ENCODE measurements around the gene BMPER. TPM values are rescaled to one million over a fixed set of nuclear protein-coding genes. Genes with fewer than 3 reads are reported as not detected.

The BMPER gene
- total RNA-seq, 1 donor: 45.4 TPM

DNA sequence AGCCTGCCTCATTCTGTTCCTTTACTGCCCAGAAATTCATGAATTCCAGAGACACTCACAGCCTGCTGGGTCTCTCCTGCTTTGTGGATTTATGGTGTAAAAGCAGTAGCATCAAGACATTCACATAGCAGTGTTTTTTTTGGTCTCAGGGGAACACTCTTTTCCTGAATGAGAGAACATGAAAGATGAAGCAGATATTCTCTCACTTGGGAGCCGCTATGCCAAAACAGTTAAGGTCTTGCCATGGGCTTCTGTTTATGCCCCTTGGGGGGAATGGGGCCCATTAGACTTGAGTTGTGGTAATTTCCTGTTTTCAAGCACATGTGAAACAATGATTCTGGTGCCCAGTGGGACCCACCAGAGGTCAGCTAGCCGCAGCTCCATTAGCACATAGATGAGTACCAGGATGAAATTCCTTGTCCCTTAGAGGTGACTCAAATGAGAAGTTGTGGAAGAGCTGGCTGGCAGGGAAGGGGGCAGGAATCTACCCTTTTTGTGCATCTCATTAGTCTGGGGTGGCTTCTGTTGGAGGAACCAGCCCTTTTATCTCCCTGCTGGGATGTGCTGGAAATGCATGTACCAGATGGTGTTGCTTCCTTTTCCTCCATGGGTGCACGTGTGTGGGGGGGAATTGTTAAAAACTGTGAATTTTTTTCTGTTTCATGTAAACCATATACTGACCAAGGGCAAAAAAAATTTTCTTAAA lies 13.3 kb downstream of the BMPER start:
- H3K4me3 ChIP-seq (ENCODE audit: low read depth, low read length): no peak overlapping the region
- no peak for DNase-seq (ENCODE audit: low read depth)
- no peak for TF ChIP-seq CTCF (IDR thresholded peaks at IDR 0.05; ENCODE audit: insufficient read depth, low read length)

DNA sequence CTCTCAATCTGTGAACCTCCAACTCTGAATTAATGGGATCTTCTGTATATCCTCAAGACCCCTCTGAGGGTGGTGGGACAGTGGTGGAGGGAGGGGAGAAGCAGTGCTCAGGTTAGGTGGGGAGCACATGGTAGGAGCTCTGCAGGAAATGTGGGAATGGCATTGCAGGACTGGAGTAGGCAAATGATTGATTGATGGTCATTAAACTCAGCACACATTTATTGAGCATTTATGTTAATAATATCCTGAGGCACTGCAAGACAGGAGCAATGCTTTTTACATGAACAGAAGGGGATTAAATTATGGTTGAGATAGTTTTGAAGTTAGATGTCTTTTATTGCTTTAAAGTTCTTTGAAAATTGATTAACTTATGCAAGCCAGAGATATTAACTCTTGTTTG lies 14.1 kb downstream of the BMPER start:
- TF ChIP-seq CTCF (IDR thresholded peaks at IDR 0.05; ENCODE audit: insufficient read depth, low read length): no peak
- no peak overlapping the region for H3K4me3 ChIP-seq (ENCODE audit: low read depth, low read length)
- no peak for DNase-seq (ENCODE audit: low read depth)

DNA sequence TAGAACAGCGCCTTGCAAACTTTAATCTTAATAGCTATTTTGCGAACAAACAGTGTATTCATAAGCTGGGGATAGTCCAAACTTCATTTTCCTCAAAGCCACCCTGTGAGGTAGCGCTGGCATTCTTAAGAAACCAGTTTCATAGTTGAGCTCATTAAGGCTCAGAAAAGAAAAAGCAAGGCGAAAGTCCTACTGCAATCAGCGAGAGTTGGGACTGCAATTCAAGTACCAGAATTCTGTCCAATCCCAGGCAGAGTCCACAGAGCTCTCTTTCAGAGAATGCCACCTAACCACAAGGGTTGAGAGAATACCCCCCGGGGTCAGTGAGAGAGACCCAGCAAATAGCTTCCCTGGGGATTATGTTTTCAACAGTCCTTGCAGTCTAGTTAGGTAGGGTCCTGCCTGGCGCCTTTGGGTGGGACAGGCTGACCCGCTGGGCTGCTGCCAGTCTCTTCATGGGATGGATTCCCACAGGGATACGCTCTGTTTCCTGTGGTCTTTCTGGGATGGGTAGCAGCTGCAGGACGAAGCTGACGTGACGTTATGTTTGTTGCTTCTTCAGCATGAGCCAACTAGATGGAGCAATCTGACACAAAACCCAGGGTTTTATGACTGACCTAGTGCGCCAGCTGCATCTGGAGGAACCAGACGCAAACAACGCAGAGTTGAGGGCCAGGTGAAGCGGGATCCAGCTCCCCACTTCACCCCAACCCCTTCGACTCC lies 16.0 kb downstream of the BMPER start:
- no peak overlapping the region for H3K4me3 ChIP-seq (ENCODE audit: low read depth, low read length)
- TF ChIP-seq CTCF (IDR thresholded peaks at IDR 0.05; ENCODE audit: insufficient read depth, low read length): no peak
- DNase-seq (ENCODE audit: low read depth): no peak

DNA sequence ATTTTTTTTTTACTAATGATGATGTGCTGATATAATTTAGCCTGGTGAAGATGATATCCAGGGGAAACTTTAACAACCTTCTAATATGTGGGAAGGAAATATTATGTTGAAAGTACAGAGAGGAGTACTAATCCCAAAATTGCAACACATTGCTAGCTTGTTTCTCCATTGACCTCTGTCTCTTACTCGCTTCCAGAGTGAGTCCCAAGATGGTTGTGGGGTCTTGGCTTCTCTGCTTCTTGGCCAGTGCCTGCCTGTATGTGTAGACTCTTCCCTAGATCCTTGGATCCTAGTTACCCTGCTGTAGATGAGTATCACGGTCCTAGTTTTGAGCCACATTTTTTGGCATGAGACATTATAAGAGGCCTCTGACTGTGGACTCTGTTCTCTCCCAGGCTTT lies 17.5 kb downstream of the BMPER start:
- H3K4me3 ChIP-seq (ENCODE audit: low read depth, low read length): no peak overlapping the region
- DNase-seq (ENCODE audit: low read depth): no peak
- TF ChIP-seq CTCF (IDR thresholded peaks at IDR 0.05; ENCODE audit: insufficient read depth, low read length): no peak

DNA sequence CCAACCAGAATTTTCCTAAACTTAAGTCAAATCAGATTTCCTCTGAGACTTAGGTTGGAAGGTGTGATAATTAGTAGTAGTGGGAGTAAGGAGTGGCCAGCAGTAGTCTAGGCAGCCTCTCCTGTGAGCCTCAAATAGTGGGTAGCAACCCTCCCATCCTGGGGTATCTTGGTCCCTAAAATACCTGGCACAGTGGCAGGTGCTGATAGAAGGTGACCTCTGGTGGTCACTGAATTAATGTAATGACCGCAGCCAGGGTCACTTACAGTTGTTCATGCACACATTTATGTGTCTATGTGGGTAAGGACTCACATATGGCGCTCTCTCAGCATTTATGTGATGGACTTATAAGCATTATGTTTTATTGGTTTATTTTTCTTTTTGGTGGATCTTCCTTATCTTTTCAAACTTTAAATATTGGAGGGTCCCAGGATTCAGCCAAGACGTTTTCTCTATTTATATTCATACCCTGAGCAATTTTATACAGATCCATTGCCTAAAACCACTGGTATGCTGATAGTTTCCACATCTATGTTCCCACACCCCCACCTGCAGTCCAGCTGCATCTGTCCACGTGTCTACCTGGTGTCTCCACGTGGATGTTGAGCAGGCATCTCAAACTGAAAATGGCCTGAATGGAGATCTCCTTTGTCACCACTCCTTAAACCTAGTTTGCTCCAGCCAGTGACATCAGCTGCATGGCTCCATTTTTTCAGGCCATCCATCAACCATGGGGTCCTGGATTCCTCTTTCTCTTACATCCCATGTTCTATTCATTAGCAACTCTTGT lies 18.3 kb downstream of the BMPER start:
- TF ChIP-seq CTCF (IDR thresholded peaks at IDR 0.05; ENCODE audit: insufficient read depth, low read length): no peak
- DNase-seq (ENCODE audit: low read depth): no peak
- no peak overlapping the region for H3K4me3 ChIP-seq (ENCODE audit: low read depth, low read length)

DNA sequence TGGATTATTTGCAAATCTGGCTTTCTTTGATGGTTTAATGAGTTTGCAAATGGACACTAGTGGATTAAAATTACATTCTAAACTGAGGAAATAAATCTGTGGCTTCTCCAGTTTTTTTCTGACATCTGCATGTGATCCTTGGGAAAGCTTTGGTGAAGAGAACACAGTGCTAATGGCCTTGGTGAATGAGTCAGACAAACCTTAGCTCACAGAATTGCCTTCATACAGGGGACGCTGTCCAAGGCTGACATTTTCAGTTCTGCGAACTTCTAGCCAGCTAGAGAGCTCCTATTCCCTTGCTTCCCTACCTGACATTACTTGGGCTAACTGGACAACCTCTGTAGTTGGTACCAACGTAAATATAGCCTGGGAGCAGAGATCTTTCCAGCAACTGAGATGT lies 21.2 kb downstream of the BMPER start:
- TF ChIP-seq CTCF (IDR thresholded peaks at IDR 0.05; ENCODE audit: insufficient read depth, low read length): no peak
- DNase-seq (ENCODE audit: low read depth): no peak
- H3K4me3 ChIP-seq (ENCODE audit: low read depth, low read length): no peak overlapping the region

Measured in fibroblast of the aortic adventitia (primary cell).